H1 (cell line): ENCODE measurements around the gene VASN. TPM values are rescaled to one million over a fixed set of nuclear protein-coding genes. Genes with fewer than 3 reads are reported as not detected.

Source experiments
- CTCF ChIA-PET: fragments of 300-600 bp; sonication (Branson Sonifier 250); formaldehyde crosslinking; loops from one replicate; lab custom pipeline; 2021; ENCODE audit not compliant: partially characterized antibody; lab: Charles Lee
- POLR2A ChIA-PET: fragments of 300-600 bp; sonication (Branson Sonifier 250); formaldehyde crosslinking; loops from one replicate; lab custom pipeline; 2021; ENCODE audit warnings: inconsistent platforms; ENCODE audit not compliant: partially characterized antibody; lab: Charles Lee
- DNase-seq, 2 experiments: peaks; one replicate each; pipeline versions ENCODE4 v3.0.0 to v3.0.0-alpha.2; 2010 to 2022; ENCODE audit warnings: low spot score in 2 of 2, low read depth in 1 of 2, mixed read lengths in 1 of 2
- FAIRE-seq: peaks from 2 replicates; lab custom pipeline; 2011; peaks lifted over from hg19 to GRCh38; lab: Jason Lieb, UNC
- H2AFZ ChIP-seq: 2 replicates; pipeline ENCODE4 v1.8.1; 2012; ENCODE audit warnings: low read length, inconsistent platforms
- H2AK5ac ChIP-seq: 2 replicates; pipeline ENCODE4 v1.6.1; 2013; ENCODE audit warnings: low read depth, low read length
- H2BK120ac ChIP-seq: replicated peaks from 2 replicates; pipeline ENCODE3; 2013; ENCODE audit warnings: low read depth, low read length, inconsistent platforms
- H2BK12ac ChIP-seq: 2 replicates; pipeline ENCODE4 v1.6.1; 2013; ENCODE audit warnings: low read depth, low read length
- H2BK15ac ChIP-seq: 2 replicates; pipeline ENCODE4 v1.6.1; 2013; ENCODE audit warnings: low read length
- H2BK20ac ChIP-seq: 2 replicates; pipeline ENCODE4 v1.6.1; 2013; ENCODE audit warnings: low read length
- H2BK5ac ChIP-seq: 2 replicates; pipeline ENCODE4 v1.6.1; 2013; ENCODE audit warnings: low read depth, low read length
- H3K14ac ChIP-seq: 2 replicates; pipeline ENCODE4 v1.6.1; 2013; ENCODE audit warnings: inconsistent platforms; ENCODE audit not compliant: insufficient read length
- H3K18ac ChIP-seq: 2 replicates; pipeline ENCODE4 v1.6.1; 2013; ENCODE audit warnings: low read length; ENCODE audit errors: extremely low read depth
- H3K23ac ChIP-seq: 2 replicates; pipeline ENCODE4 v1.6.1; 2013; ENCODE audit warnings: inconsistent platforms; ENCODE audit not compliant: insufficient read length
- H3K23me2 ChIP-seq: 2 replicates; pipeline ENCODE4 v1.6.1; 2013; ENCODE audit warnings: low read depth, low read length
- H3K27ac ChIP-seq: 2 replicates; pipeline ENCODE4 v1.6.1; 2011; ENCODE audit warnings: low read depth, low read length, inconsistent platforms
- H3K27me3 ChIP-seq, 4 experiments: replicated peaks in 1 of 4; 1 replicate in 1 of 4; 2 replicates in 3 of 4; pipeline versions ENCODE4 v1.6.1 to v1.8.1; 2011 to 2013; ENCODE audit warnings: low read length in 3 of 4, mild to moderate bottlenecking in 3 of 4, inconsistent platforms in 2 of 4, mixed read lengths in 2 of 4, moderate library complexity in 1 of 4; ENCODE audit not compliant: control insufficient read depth in 3 of 4, insufficient read depth in 3 of 4; ENCODE audit errors: extremely low read depth in 1 of 4
- H3K36me3 ChIP-seq, 4 experiments: 2 replicates each; pipeline versions ENCODE4 v1.6.1 to v1.8.1; 2011 to 2013; ENCODE audit warnings: mild to moderate bottlenecking in 4 of 4, low read length in 3 of 4, moderate library complexity in 2 of 4, control low read depth in 1 of 4, inconsistent platforms in 1 of 4; ENCODE audit not compliant: insufficient read depth in 4 of 4, control insufficient read depth in 2 of 4
- H3K4ac ChIP-seq: replicated peaks from 2 replicates; pipeline ENCODE3; 2013; ENCODE audit warnings: low read length, low read depth, mixed read lengths, inconsistent platforms; ENCODE audit not compliant: insufficient read length
- H3K4me1 ChIP-seq, 4 experiments: replicated peaks in 1 of 4; 1 replicate in 1 of 4; 2 replicates in 3 of 4; pipeline versions ENCODE4 v1.6.1 to v1.8.1; 2011 to 2013; ENCODE audit warnings: low read length in 3 of 4, inconsistent platforms in 2 of 4, mixed read lengths in 1 of 4; ENCODE audit not compliant: insufficient read depth in 4 of 4, control insufficient read depth in 3 of 4
- H3K4me2 ChIP-seq, 2 experiments: 2 replicates each; pipeline versions ENCODE4 v1.6.1 to v1.8.1; 2011 to 2013; ENCODE audit warnings: low read depth in 2 of 2, low read length in 2 of 2, control low read depth in 1 of 2, inconsistent platforms in 1 of 2, mild to moderate bottlenecking in 1 of 2; ENCODE audit not compliant: insufficient read depth in 1 of 2
- H3K4me3 ChIP-seq, 4 experiments: fragments of 200-600, 300-600 bp in 1 of 4; sonication (generic), shearing (Covaris generic), sonication (Bioruptor Twin) in 1 of 4; 2 replicates each; pipeline versions ENCODE4 v1.5.1 to v1.8.1; 2011 to 2016; ENCODE audit warnings: low read length in 4 of 4, low read depth in 3 of 4, control low read depth in 2 of 4, inconsistent platforms in 2 of 4, mild to moderate bottlenecking in 2 of 4, mixed read lengths in 1 of 4, moderate library complexity in 1 of 4; ENCODE audit not compliant: insufficient read depth in 2 of 4; ENCODE audit errors: extremely low read depth in 1 of 4
- H3K56ac ChIP-seq: replicated peaks from 2 replicates; pipeline ENCODE3; 2013; ENCODE audit warnings: low read depth, mild to moderate bottlenecking, mixed read lengths, low read length, inconsistent platforms; ENCODE audit not compliant: insufficient read length
- H3K79me1 ChIP-seq: 2 replicates; pipeline ENCODE4 v1.6.1; 2013; ENCODE audit warnings: low read depth, low read length, control low read depth
- H3K79me2 ChIP-seq, 2 experiments: 2 replicates each; pipeline versions ENCODE4 v1.6.1 to v1.8.1; 2012 to 2013; ENCODE audit warnings: low read length in 2 of 2, mild to moderate bottlenecking in 2 of 2, inconsistent platforms in 1 of 2; ENCODE audit not compliant: insufficient read depth in 2 of 2, control insufficient read depth in 1 of 2
- H3K9ac ChIP-seq, 4 experiments: replicated peaks in 1 of 4; 1 replicate in 1 of 4; 2 replicates in 3 of 4; pipeline versions ENCODE4 v1.6.1 to v1.8.1; 2011 to 2013; ENCODE audit warnings: low read depth in 3 of 4, low read length in 3 of 4, control low read depth in 2 of 4, mild to moderate bottlenecking in 2 of 4, moderate library complexity in 2 of 4, inconsistent platforms in 1 of 4; ENCODE audit errors: extremely low read depth in 1 of 4
- H3K9me3 ChIP-seq, 2 experiments: 2 replicates each; pipeline versions ENCODE4 v1.6.1 to v1.8.1; 2012 to 2013; ENCODE audit warnings: mild to moderate bottlenecking in 2 of 2, moderate library complexity in 2 of 2, control low read depth in 1 of 2, inconsistent platforms in 1 of 2, low read depth in 1 of 2, low read length in 1 of 2, mixed read lengths in 1 of 2; ENCODE audit not compliant: insufficient read depth in 2 of 2
- H4K20me1 ChIP-seq, 2 experiments: replicated peaks in 1 of 2; 2 replicates each; pipeline versions ENCODE3 to v1.8.1; 2011 to 2013; ENCODE audit warnings: inconsistent platforms in 2 of 2, low read length in 2 of 2, mild to moderate bottlenecking in 1 of 2; ENCODE audit not compliant: insufficient read depth in 2 of 2, control insufficient read depth in 1 of 2
- H4K5ac ChIP-seq: 2 replicates; pipeline ENCODE4 v1.6.1; 2013; ENCODE audit warnings: low read length, low read depth, mixed read lengths, inconsistent platforms; ENCODE audit not compliant: insufficient read length
- H4K8ac ChIP-seq: 2 replicates; pipeline ENCODE4 v1.8.0; 2013; ENCODE audit warnings: mild to moderate bottlenecking, moderate library complexity, low read length, inconsistent platforms; ENCODE audit not compliant: insufficient read depth; ENCODE audit errors: extremely low read depth
- H4K91ac ChIP-seq: replicated peaks from 2 replicates; pipeline ENCODE3; 2013; ENCODE audit warnings: low read length, mixed read lengths, inconsistent platforms; ENCODE audit not compliant: insufficient read length
- CHD2 ChIP-seq: IDR thresholded peaks from 2 replicates; pipeline ENCODE4 v1.6.1; 2012; ENCODE audit warnings: low read length, improper control_type of control experiment
- HDAC2 ChIP-seq, 2 experiments: fragments of 300-600 bp in 1 of 2; sonication (generic) in 1 of 2; IDR thresholded peaks; 2 replicates each; pipeline ENCODE4 v1.6.1; 2011 to 2012; ENCODE audit warnings: low read depth in 2 of 2, low read length in 2 of 2, mild to moderate bottlenecking in 2 of 2, moderate library complexity in 2 of 2, borderline replicate concordance in 1 of 2, inconsistent platforms in 1 of 2
- KDM5A ChIP-seq: fragments of 200-600 bp; IDR thresholded peaks from 2 replicates; pipeline ENCODE4 v1.7.1; 2012; ENCODE audit warnings: mild to moderate bottlenecking, low read length, inconsistent platforms, mixed read lengths
- SAP30 ChIP-seq: fragments of 300-600 bp; sonication (generic); IDR thresholded peaks from 2 replicates; pipeline ENCODE4 v1.7.1; 2012; ENCODE audit warnings: low read length, moderate library complexity, mild to moderate bottlenecking, inconsistent platforms; ENCODE audit not compliant: insufficient read depth, insufficient replicate concordance
- TEAD4 ChIP-seq: IDR thresholded peaks from 2 replicates; pipeline ENCODE4 v1.6.1; 2012; ENCODE audit warnings: low read depth, low read length, inconsistent platforms, mixed read lengths
- WGBS, 2 experiments: shearing (Covaris generic) in 1 of 2; methylation state at CpG; one replicate each; pipeline versions ENCODE4 v1.1.6 to v1.1.7; 2013 to 2015; ENCODE audit warnings: low lambda C conversion rate in 2 of 2, mixed read lengths in 2 of 2, inconsistent platforms in 1 of 2, low coverage in 1 of 2, missing lambda C conversion rate in 1 of 2; ENCODE audit not compliant: insufficient replicate concordance in 2 of 2, insufficient coverage in 1 of 2, insufficient read length in 1 of 2; ENCODE audit errors: extremely low coverage in 1 of 2, missing lambda C conversion rate in 1 of 2; 5-methylcytosine and 5-hydroxymethylcytosine counted together
- polyA plus RNA-seq, 7 experiments: library from polyadenylated mRNA; depleted of rRNA in 3 of 7; stranded (reverse) in 5 of 7; unstranded in 2 of 7; fragments of >200 nt in 5 of 7; fragments of 200-250 nt in 2 of 7; gene quantifications; 1 replicate in 5 of 7; 2 replicates in 1 of 7; 4 replicates in 1 of 7; pipeline versions ENCODE4 v1.2.1 to v1.2.3, GENCODE V29; 2011 to 2013; ENCODE audit warnings: missing spikeins in 2 of 7, mixed read lengths in 2 of 7
- total RNA-seq: library from RNA; stranded (reverse); fragmentation: NEBNext Ultra II Directional; extraction: Animal tissue kit (Norgen Biotek cat#: 25700); gene quantifications from 2 replicates; pipeline ENCODE4 v1.2.1, GENCODE V29; 2021
- TF ChIP-seq, protein P1 (sequence below): IDR thresholded peaks from 2 replicates; pipeline ENCODE4 v1.6.1; 2012; ENCODE audit warnings: low read length, inconsistent platforms

VASN gene
- total and polyA plus RNA-seq, 2 of the 8 experiments (the other 6 are each of a cell fraction or from before 2014, with no cell fraction given) = 9.6 to 11.3 TPM

GRCh38 chr16:4426021-4426684 is 54.5 kb downstream of the VASN start:
- H3K36me3 ChIP-seq = no peaks in the 10 kb centered on the region; a peak in 1 of 8 replicates
- H3K18ac ChIP-seq = peak overlapping the region; percentile 24; the same call in 1 of the 2 replicates
- H4K8ac ChIP-seq = peak overlapping the region; percentile 99; the same call in 1 of the 2 replicates
- H2BK120ac ChIP-seq = no peak overlapping the region
- peak overlapping the region; percentile 99 for H2BK5ac ChIP-seq
- H4K5ac ChIP-seq = peak overlapping the region; percentile 39
- H3K27ac ChIP-seq = peak overlapping the region; percentile 99
- FAIRE-seq (no peak), DNase-seq (no peak)
- H3K79me1 ChIP-seq = peaks cover 5% of the 10 kb centered on the region; the same call in 1 of the 2 replicates
- peaks cover 0 to 7% of the 10 kb centered on the region in 2 experiments for H4K20me1 ChIP-seq
- peak overlapping the region; percentile 91 to 98 (median 94) for H3K9ac ChIP-seq
- no peak overlapping the region for H2BK20ac ChIP-seq
- H3K14ac ChIP-seq = no peak overlapping the region
- H3K4me2 ChIP-seq = peak overlapping the region; percentile 88 to 94
- peaks cover 0 to 5% (median 2%) of the 10 kb centered on the region in 4 experiments; a peak in 3 of 7 replicates for H3K4me1 ChIP-seq
- no peak for TF ChIP-seq CHD2
- TF ChIP-seq TEAD4 = no peak
- TF ChIP-seq SAP30 = peak; percentile 96
- peak in 1 of 2 experiments; percentile 79; a peak in 1 of 4 replicates for TF ChIP-seq HDAC2 (IDR thresholded peaks at IDR 0.05; ENCODE audit: borderline replicate concordance in 1 of 2, low read depth in 2 of 2, low read length in 2 of 2)
- 0 out of 2 replicates have a peak, but pooled peaks have one; percentile 62 for TF ChIP-seq KDM5A
- TF ChIP-seq, protein P1, sequence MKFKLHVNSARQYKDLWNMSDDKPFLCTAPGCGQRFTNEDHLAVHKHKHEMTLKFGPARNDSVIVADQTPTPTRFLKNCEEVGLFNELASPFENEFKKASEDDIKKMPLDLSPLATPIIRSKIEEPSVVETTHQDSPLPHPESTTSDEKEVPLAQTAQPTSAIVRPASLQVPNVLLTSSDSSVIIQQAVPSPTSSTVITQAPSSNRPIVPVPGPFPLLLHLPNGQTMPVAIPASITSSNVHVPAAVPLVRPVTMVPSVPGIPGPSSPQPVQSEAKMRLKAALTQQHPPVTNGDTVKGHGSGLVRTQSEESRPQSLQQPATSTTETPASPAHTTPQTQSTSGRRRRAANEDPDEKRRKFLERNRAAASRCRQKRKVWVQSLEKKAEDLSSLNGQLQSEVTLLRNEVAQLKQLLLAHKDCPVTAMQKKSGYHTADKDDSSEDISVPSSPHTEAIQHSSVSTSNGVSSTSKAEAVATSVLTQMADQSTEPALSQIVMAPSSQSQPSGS = no peak
- WGBS, 2 experiments = 9% methylated on average over 24 of the region's 31 CpGs; no CpG with 5 or more reads in 1 of the 2 experiments
- no peaks in the 10 kb centered on the region for H3K9me3 ChIP-seq
- H2BK12ac ChIP-seq = no peak overlapping the region
- H3K23ac ChIP-seq = no peak overlapping the region
- H3K4ac ChIP-seq = no peak overlapping the region
- no peaks in the 10 kb centered on the region for H3K27me3 ChIP-seq
- peaks cover 8% of the 10 kb centered on the region for H3K23me2 ChIP-seq
- peak overlapping the region; percentile 47; the same call in 1 of the 2 replicates for H2AK5ac ChIP-seq
- peaks cover 21 to 35% of the 10 kb centered on the region in 2 experiments for H3K79me2 ChIP-seq
- 0 out of 2 replicates have a peak overlapping the region, but pooled peaks have one; percentile 28 for H2AFZ ChIP-seq
- H3K56ac ChIP-seq = peak overlapping the region; percentile 80
- H3K4me3 ChIP-seq = peak overlapping the region; percentile 73 to 98 (median 86)
- POLR2A ChIA-PET = interaction anchor here (0.6 to 1.8 kb wide), 7 partner anchors 9 to 84 kb away, joined by 3 to 8 read pairs (median 3); partner anchors contain the start of gene CORO7
- H4K91ac ChIP-seq = peak overlapping the region; percentile 49
- no peak overlapping the region for H2BK15ac ChIP-seq
- CTCF ChIA-PET = interaction anchor here (1.8 kb wide), 1 partner anchor 172 kb away, joined by 3 read pairs; no protein-coding TSS in a partner anchor
